ENCODE data around the gene TNFRSF18. TPM values are rescaled to one million over a fixed set of nuclear protein-coding genes. Genes with fewer than 3 reads are reported as not detected.

TNFRSF18 gene
- total RNA-seq, 4 donors from 2014 or later: 0.44 to 2.8 (median 1.7) TPM; not detected in 1

- DNase-seq (ENCODE audit: low spot score) (no peak), ATAC-seq (ENCODE audit: low FRiP score) (no peak)
- TF ChIP-seq CTCF (IDR thresholded peaks at IDR 0.05): no peak
These were observed 21.2 kb downstream of the TNFRSF18 start for GRCh38 chr1:1185101-1185765.

GRCh38 chr1:1183833-1184775, 22.3 kb downstream of the TNFRSF18 start:
- no peak for TF ChIP-seq CTCF (IDR thresholded peaks at IDR 0.05)
- no peak for ATAC-seq (ENCODE audit: low FRiP score)
- DNase-seq (ENCODE audit: low spot score): no peak

GRCh38 chr1:1183221-1183747, 23.1 kb downstream of the TNFRSF18 start:
- no peak for ATAC-seq (ENCODE audit: low FRiP score)
- DNase-seq (ENCODE audit: low spot score): no peak

GRCh38 chr1:1182491-1183220, 23.7 kb downstream of the TNFRSF18 start:
- no peak for DNase-seq (ENCODE audit: low spot score)
- ATAC-seq (ENCODE audit: low FRiP score): no peak
- TF ChIP-seq CTCF (IDR thresholded peaks at IDR 0.05): no peak

More at GRCh38 chr1:1183221-1183747, 23.1 kb downstream of the TNFRSF18 start:
- no peak for TF ChIP-seq CTCF (IDR thresholded peaks at IDR 0.05)

- no peak for ATAC-seq (ENCODE audit: low FRiP score)
- no peak for DNase-seq (ENCODE audit: low spot score)
- TF ChIP-seq CTCF (IDR thresholded peaks at IDR 0.05): no peak
These were observed 24.4 kb downstream of the TNFRSF18 start for GRCh38 chr1:1181938-1182410.

GRCh38 chr1:1181129-1181937, 25.1 kb downstream of the TNFRSF18 start:
- ATAC-seq (ENCODE audit: low FRiP score) (no peak), DNase-seq (ENCODE audit: low spot score) (no peak)
- no peak for TF ChIP-seq CTCF (IDR thresholded peaks at IDR 0.05)

All from omental fat pad (tissue), 4 donors.